ENCODE data around the gene TMEM38B.
"Not testable (repeated sequence)": the region's sequence is repeated elsewhere in the genome, so short reads cannot be mapped to it uniquely, and the experiment has no call there.

The TMEM38B gene

DNA sequence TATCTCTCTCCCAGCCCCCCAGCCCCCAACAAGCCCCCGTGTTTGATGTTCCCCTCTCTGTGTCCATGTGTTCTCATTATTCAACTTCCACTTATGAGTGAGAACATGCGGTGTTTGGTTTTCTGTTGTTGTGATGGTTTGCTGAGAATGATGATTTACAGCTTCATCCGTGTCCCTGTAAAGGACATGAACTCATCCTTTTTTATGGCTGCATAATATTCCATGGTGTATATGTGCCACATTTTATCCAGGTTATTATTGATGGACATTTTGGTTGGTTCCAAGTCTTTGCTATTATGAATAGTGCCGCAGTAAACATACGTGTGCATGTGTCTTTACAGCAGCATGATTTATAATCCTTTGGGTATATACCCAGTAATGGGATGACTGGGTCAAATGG, 33.9 kb downstream of the TMEM38B start:
- not testable (repeated sequence) for DNase-seq

GRCh38 chr9:105731420-105731819, 37.1 kb downstream of the TMEM38B start:
- not testable (repeated sequence) for DNase-seq

GRCh38 chr9:105735366-105735765, 41.0 kb downstream of the TMEM38B start:
- no peak for DNase-seq

- no peak for DNase-seq
Measured at GRCh38 chr9:105737205-105737604, 42.9 kb downstream of the TMEM38B start.

DNA sequence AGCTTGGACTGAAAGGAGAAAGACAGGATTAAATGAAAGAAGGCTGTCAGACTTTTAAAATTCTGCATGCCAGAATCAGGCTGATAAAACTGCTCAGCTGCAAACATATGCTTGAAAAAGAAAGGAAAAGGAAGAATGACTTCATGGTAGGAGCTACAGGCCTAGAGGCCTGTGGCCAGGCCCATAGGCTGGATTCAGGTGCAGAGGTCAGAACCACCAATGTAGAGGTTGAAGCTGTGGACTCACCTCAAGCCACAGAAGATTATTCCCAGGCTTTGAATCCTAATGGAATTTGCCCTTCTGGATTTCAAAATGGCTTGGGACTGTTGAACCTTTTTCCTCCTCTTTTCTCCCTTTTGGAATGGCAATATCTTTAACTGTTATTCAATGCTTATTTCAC, 47.7 kb downstream of the TMEM38B start:
- no peak for DNase-seq

DNA sequence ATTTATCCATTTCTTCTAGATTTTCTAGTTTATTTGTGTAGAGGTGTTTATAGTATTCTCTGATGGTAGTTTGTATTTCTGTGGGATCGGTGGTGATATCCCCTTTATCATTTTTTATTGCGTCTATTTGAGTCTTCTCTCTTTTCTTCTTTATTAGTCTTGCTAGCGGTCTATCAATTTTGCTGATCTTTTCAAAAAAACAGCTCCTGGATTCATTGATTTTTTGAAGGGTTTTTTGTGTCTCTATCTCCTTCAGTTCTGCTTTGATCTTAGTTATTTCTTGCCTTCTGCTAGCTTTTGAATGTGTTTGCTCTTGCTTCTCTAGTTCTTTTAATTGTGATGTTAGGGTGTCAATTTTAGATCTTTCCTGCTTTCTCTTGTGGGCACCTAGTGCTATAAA, 53.0 kb downstream of the TMEM38B start:
- not testable (repeated sequence) for DNase-seq

DNA sequence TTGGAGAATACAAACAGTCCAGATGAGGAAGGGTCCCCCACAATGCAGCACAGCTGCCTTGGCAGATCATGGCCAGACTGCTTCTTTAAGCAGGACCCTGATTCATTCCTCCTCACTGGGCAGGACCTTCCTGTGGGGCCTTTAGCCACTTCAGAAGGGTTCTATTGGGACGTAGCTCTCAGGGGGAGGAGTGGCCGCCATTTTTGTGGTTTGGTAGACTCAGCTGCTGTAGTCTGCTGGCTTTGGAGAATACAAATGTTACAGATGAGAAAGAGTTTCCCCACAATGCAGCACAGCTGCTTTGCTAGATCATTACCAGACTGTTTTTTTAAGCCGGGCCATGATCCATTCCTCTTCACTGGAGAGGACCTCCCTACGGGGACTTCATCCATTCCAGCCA, 57.4 kb downstream of the TMEM38B start:
- no peak for DNase-seq

DNA sequence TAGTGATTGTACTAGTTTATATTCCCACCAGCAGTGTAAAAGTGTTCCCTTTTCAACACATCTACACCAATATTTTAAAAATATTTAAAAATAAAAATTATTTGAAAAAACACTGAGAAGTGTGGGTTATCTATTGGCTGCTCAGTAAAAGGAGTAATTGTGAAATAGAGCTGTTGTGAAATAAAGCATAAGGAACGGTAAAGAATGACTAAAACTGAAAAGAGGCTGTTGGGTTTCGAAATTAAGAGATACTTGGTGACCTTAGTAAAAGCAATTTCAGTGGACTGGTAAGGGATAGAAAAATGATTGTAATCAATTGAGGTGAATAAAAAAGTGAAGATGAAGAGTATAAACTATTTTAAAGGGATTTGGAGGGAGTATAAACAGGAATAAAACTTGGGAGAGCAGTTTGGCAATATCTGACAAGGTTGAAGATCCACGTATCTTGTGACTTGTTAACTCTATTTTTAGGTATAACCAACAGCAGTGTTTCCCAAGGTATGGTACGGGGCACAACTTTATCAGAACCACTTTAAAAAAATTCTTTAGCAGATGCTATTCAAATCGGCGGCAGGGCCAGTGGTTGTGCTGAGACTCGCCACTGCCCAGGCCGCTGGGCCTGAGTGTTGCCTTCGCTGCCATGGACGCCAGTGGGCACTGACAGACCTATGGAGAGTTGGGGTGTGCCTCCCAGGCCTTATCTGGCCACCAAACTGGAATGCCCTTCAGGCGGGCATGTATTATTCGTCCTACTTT, 63.3 kb downstream of the TMEM38B start:
- no peak for DNase-seq

GRCh38 chr9:105760053-105760452, 65.7 kb downstream of the TMEM38B start:
- no peak for DNase-seq

DNA sequence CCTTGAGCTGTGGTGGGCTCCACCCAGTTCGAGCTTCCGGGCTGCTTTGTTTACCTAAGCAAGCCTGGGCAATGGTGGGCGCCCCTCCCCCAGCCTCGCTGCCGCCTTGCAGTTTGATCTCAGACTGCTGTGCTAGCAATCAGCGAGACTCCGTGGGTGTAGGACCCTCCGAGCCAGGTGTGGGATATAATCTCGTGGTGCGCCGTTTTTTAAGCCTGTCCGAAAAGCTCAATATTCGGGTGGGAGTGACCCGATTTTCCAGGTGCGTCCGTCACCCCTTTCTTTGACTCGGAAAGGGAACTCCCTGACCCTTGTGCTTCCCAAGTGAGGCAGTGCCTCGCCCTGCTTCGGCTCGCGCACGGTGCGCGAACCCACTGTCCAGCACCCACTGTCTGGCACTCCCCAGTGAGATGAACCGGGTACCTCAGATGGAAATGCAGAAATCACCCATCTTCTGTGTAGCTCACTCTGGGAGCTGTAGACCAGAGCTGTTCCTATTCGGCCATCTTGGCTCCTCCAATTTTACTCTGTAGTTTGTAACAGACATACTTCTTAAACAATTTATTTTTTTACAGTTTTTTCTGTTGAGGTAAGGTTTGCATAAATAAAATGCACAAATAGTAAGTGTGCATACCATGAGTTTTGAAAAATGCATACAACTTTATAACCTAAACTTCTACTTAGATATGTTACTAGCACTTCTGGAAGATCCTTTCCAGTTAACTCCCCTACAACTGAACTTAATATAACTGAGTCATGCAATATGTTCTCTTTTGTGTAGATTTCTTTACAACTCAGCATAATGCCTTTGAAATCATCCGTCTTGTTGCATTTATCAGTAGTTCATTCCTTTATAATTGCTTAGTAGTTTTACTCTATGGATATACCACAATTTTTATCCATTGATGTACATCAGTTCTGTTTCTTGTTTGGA, 88.5 kb downstream of the TMEM38B start:
- DNase-seq: not testable (repeated sequence)

DNA sequence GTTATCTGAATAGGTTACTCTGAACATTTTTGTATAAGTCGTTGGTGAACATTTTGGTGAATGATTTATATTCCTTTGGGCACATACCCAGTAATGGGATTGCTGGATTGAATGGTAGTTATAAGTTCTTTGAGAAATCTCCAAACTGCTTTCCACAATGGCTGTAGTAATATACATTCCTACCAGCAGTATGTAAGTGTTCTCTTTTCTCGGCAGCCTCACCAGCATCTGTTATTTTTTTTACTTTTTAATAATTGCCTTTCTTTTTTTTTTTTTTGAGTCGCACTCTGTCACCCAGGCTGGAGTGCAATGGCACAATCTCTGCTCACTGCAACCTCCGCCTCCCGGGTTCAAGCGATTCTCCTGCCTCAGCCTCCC, 89.1 kb downstream of the TMEM38B start:
- not testable (repeated sequence) for DNase-seq

GRCh38 chr9:105786796-105787195, 92.5 kb downstream of the TMEM38B start:
- not testable (repeated sequence) for DNase-seq

- no peak for DNase-seq
Measured at GRCh38 chr9:105816202-105816744, 121.9 kb downstream of the TMEM38B start.

GRCh38 chr9:105816981-105817380, 122.6 kb downstream of the TMEM38B start:
- DNase-seq: no peak

DNA sequence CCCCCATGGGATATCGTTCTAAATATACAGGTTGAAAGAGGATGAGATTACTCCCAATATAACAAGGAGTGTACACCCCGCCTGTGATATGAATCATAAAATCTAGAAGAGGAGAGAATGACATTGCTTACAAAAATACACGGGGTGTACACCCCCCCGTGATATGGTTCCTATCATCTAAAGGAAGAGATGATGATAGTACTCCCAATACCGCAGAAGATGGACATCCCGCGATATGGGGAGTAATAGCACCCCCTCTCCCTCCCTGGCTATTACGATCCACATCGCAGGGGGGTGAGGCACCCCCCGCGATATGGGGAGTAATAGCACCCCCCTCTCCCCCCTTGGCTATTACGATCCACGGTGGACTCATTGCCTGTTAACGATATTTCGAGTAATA, 124.6 kb downstream of the TMEM38B start:
- no peak for DNase-seq

GRCh38 chr9:105822814-105823213, 128.5 kb downstream of the TMEM38B start:
- no peak for DNase-seq
